GM19463 (cell line): ENCODE results near the gene PCSK7.
"Not testable (repeated sequence)": the region's sequence is repeated elsewhere in the genome, so short reads cannot be mapped to it uniquely, and the experiment has no call there.

ENCODE experiments used
- ATAC-seq: cut with Tn5 transposase; IDR thresholded peaks from one replicate; pipeline ENCODE4 v1.9.1; 2021; ENCODE audit warnings: mild to moderate bottlenecking, moderate library complexity; ENCODE audit not compliant: unreplicated experiment

Gene PCSK7

GRCh38 chr11:117218133-117218915 is 13.5 kb downstream of the PCSK7 start:
- ATAC-seq = no peak

- ATAC-seq = no peak
Measured at GRCh38 chr11:117217141-117218084, 14.5 kb downstream of the PCSK7 start.

GRCh38 chr11:117214404-117215110 is 17.3 kb downstream of the PCSK7 start:
- no peak for ATAC-seq

- ATAC-seq = no peak
Measured at GRCh38 chr11:117212697-117213355, 19.0 kb downstream of the PCSK7 start.

GRCh38 chr11:117210620-117211019 is 21.3 kb downstream of the PCSK7 start:
- ATAC-seq = no peak

- ATAC-seq = not testable (repeated sequence)
Measured at GRCh38 chr11:117209351-117210125, 22.3 kb downstream of the PCSK7 start.

GRCh38 chr11:117208710-117209109 is 23.2 kb downstream of the PCSK7 start:
- not testable (repeated sequence) for ATAC-seq

- ATAC-seq = not testable (repeated sequence)
Measured at GRCh38 chr11:117207481-117207880, 24.4 kb downstream of the PCSK7 start.

GRCh38 chr11:117206859-117207258 is 25.0 kb downstream of the PCSK7 start:
- ATAC-seq = not testable (repeated sequence)

GRCh38 chr11:117206111-117206510 is 25.8 kb downstream of the PCSK7 start:
- ATAC-seq = not testable (repeated sequence)

GRCh38 chr11:117205211-117205818 is 26.6 kb downstream of the PCSK7 start:
- ATAC-seq = no peak

GRCh38 chr11:117204283-117205080 is 27.4 kb downstream of the PCSK7 start:
- no peak for ATAC-seq

- ATAC-seq = no peak
Measured at GRCh38 chr11:117203069-117203407, 28.8 kb downstream of the PCSK7 start.

- ATAC-seq = no peak
Measured at GRCh38 chr11:117202386-117203068, 29.3 kb downstream of the PCSK7 start.

GRCh38 chr11:117201658-117202305 is 30.1 kb downstream of the PCSK7 start:
- no peak for ATAC-seq

- ATAC-seq = no peak
Measured at GRCh38 chr11:117200813-117201657, 30.8 kb downstream of the PCSK7 start.
